Raji (cell line): Measurements from ENCODE around the gene NFYC.

Experiments used
- POLR2A ChIP-seq: IDR thresholded peaks from 2 replicates; pipeline ENCODE4 v1.6.1; 2011; ENCODE audit warnings: low read depth, low read length, control low read depth; ENCODE audit not compliant: insufficient read depth

NFYC gene

DNA sequence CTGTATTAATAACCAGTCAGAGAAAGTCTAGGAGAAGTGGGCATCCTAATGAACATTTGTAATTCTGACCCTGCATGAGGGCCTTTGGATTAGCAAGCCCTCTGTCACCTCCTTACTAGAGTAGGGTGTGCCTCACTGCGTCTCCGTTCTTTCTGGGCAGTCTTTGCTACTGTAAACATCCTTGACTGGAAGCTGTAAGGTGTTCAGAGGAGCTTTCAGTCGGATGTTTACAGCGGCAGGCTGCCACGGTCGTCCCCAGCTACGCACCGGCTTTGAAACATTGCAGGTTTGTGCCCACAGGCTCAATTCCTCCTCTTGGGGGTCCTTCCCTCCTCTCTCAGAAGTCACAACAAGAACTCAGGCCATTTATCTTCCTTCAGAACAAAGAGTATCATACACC is 62.7 kb downstream of the NFYC start:
- no peak for TF ChIP-seq POLR2A

DNA sequence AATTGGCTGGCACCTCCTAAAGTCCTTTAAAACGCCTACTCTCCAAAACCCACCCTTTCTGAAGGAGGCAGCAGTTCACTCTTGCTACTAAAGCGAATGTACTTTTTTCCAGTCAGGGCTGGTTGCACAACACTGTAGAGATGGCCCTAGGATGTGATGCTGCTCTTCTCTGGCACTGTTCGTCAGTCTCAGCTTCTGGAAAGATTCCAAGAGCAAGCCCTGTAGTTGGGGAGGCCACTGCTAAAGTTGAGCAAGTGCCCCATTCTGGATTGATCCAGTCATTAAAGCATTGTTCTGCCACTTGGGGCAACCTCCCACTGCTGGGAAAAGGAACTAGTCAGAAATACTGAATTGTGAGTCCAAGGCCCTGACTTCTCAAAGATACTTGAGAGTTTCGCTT is 63.6 kb downstream of the NFYC start:
- TF ChIP-seq POLR2A: no peak

DNA sequence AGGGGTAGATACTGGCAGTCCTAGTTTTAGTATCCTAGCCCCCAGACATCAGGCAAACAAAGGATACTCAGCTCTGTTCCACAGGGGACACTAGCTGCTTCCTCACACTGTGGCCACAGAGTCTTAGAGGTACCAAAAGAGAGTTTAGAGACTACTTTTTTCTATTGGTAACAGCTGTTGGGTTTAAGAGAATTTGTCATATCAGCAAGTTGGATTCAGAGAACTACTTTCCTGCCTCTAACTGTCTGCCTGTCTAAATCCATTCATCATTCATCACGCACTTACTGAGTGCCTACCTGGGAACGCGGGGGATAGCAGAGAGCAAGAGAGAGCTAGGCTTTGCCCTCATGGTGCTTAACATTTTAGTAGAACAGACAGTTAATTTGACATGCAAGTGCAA is 65.0 kb downstream of the NFYC start:
- no peak for TF ChIP-seq POLR2A

DNA sequence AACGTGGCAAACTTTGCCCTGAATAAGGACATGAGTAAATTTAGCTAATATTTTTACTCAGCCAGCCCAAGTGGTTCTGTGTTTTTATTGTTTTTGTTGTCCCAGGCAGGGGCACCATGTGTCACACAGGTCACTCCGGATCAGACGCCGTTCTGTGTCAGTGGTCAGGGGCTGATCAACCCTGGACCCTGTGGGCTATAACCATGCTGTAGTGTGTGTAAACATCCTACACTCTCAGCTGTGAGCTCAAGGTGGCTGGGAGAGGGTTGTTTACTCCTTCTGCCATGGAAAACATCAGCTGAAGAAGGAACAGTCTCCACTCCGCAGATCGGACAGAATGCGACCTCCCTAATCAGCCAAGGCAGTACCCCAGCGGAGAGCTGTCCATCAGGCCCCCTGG is 65.6 kb downstream of the NFYC start:
- no peak for TF ChIP-seq POLR2A

DNA sequence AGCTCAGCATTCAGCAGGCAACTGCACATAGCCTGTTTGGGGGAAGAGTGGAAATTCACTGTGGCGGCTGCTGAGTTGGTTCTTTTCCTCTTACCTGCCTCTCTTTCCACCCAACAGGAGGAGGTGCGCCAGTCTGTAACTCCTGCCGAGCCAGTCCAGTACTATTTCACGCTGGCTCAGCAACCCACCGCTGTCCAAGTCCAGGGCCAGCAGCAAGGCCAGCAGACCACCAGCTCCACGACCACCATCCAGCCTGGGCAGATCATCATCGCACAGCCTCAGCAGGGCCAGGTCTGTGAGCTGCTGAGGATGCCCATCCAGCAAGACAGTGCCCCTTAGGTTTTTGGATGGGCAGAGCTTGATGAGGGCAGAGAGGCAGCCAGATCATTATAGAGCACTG is 66.5 kb downstream of the NFYC start:
- no peak for TF ChIP-seq POLR2A

DNA sequence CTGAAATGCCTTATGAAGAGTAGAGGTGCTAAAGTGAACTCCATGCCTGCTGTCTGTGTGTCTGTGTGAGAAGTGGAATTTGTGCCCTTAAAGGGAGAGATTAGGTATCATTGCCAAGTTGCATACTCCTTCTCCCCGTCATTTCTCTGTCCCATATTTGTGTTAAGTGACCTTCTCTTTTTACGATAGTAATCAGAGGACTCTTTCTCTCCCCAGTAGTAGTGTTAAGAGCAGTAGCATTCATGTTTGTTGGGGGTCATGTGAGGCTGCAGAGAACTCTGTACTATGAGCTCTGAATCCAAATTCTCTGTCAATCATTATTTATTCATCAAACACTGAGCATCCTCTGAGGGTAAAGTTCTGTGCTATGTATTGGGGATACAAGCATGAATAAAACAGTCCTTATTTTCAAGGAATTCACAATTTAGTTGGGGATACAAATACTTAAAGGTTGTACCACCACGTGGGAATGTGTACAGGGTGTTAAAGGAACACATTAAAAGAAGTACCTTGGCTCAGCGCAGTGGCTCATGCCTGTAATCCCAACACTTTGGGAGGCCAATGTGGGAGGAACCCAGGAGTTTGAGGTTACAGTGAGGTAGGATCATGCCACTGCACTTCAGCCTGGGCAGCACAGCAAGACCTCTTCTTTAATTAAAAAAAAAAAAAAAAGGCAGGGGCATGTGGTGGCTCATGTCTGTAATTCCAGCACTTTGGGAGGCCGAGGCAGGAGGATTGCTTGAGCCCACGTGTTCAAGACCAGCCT is 67.3 kb downstream of the NFYC start:
- no peak for TF ChIP-seq POLR2A

DNA sequence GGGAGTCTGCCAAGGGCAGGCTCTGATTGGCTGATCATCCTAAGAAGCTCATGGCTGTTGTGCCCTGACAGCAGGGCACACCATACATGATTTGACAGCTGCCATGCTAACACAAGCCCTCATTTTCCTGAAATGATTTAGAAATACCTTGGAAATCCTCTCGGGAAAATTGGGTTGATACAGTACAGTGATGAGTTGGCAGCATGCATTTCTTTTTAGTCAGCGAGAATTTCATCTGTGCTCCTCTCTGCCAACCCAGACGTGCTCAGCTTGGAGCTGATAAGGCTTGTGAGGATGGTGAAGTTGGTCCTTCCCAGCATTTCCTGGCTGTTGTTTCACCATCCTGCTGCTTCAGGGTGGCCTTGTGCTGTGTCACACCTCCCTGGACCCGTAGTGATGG is 69.5 kb downstream of the NFYC start:
- TF ChIP-seq POLR2A: no peak

DNA sequence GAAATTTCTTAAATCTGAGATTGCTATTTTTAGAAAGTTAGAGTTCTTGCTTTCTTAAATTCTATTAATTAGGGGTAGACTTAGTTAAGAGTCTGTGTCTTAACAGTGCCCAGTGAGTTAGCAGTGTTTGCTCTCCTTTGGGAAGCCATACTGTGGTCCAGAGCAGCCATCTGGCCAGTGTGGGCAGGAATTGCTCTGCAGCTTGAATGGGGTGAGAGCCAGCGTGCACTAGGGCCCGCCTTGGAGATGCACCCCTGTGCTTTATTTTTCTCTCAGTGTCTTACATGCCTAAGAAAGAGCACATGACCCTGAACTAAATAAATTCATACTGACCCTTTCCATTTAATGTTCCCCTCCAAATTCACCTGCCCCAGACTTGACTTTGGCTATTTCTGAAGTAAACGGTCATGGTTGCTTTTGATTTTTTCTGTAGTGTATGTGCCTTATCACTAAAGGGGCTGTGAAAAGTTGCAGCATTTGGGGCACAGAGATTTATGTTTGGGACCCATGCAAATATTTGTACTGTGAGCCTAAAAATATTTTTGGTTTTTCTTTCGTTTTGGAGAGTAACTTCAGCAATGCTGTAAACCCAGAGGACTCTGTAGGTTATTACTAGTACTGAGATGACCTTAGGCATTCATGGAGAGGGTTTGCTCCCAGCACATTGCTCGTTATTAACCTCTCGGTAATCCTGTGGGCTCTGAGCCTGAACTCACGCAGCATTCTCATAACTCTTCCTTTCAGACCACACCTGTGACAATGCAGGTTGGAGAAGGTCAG is 70.8 kb downstream of the NFYC start:
- no peak for TF ChIP-seq POLR2A

DNA sequence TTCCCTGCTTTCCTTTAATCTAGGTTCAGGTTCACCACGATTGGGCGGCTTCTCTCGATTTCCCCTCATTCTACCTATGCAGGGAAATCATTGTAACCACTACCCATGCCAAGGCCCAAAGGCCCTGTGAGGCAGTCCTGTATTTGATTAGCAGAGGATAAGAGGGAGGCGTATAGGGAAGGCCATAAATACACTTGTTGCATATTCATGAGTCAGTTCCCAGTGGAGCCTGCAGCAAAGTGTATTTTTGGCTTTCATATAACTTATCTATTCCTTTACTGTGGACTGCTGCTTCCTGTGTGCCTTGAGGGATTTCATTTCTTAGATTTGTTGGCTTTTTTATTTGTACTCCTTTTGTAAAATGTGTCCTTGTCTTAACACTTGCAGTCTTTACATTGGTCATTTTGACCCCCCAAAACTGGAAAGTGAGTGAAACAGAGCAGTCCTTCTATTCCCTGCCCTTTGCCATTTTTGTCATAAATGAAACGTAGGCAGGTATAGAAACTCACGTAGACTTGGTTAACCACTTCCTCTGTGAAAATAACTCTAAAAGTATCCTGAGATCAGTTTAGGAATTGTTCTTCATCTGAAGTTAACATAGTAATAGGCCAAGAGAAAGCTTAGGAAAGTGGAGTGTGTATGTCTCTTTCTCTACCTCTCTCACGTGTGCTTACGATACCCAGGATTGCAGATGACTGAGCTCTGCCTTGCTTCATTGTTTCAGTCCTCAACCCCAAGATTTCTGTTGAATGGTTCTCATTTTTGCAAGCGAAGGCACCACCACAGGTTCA is 72.4 kb downstream of the NFYC start:
- no peak for TF ChIP-seq POLR2A

DNA sequence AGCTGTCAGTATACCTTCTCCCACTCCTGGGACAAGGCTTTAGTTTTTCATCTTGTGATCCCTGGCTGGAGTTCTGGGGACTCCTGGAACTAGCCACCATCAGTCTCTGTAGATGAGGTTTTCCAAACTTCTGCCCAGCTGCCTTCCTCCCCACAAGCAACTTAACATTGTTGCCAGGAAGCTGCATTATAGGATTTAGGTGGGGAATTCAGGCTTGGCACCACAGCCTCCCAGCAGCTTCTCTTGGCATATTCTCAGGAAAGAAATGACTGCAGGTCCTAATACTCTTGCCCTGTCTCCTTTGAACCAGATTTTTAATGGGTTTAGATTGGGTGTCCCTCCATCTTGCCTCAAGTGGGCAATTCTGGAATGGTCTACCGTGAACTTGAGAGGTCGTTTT is 73.5 kb downstream of the NFYC start:
- TF ChIP-seq POLR2A: no peak

DNA sequence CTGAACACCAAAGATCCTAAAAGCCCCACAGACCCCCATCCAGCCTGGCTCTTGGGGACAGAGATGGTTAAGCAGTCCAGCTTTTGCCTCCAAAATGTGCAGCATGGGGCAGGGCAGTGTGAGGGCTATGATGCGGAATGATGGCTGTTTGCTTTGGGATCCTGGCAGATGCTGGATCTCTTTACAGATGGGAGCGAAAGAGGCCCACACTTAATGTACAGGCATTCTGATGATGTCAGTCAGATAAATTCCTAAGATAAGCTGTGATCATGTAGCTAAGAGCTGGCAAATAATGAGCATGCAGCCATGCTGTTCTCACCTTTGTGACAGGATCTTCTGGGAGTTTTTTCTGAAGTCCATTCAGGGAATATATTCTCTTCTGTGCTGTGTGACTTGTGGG is 74.5 kb downstream of the NFYC start:
- no peak for TF ChIP-seq POLR2A

DNA sequence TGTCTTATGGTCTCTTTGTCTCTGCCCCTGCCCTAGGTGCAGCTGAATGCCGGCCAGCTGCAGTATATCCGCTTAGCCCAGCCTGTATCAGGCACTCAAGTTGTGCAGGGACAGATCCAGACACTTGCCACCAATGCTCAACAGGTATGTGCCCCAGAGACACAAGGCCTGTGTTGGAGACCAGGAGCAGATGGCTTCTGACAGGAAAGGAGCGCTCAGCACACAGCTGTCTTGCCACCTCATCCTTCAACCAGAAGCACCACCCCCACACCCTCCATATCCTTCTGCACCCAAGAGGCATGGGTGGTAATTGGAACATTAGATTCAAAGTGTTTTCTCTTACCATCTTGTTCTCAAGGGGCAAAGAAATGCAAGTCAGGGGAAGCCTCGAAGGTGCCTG is 75.1 kb downstream of the NFYC start:
- TF ChIP-seq POLR2A: no peak

DNA sequence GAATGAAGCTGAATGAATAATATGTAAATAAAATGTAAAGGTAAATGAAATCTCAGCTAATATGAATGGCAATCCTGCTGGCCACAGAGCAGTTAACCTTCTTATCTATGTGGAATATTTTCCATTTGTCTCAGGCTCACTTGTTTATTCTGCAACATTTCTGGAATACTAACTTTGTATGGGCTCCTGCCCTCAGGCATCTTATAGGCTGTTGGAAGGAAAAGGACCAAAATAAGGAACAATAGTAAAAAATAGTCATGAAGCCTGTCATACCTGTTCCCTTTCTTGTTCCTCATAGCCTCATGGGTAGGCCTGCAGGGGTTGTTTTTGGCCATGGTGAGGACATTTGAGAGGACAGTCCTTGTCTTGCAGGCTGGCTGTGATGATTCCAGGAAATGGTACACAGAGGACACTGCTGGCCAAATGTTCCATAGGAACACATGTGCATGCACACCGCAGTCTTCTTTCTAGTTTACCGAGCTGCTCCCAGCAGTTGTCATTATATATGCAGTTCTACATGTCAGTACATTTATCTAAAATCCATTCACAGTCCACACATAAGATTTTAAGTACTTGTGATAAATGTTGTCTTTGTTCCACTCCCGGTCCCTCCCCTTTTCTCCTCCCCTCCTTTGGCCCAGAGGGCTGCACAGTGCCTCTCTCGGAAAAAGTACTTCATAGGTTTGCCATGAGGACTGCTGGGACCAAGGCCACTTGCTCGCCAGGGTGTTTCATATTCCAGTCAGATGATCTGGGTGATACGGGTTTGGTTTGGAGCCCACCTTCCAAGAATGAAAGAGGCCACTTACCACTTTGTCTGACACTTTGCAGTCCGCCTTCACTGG is 76.9 kb downstream of the NFYC start:
- no peak for TF ChIP-seq POLR2A

DNA sequence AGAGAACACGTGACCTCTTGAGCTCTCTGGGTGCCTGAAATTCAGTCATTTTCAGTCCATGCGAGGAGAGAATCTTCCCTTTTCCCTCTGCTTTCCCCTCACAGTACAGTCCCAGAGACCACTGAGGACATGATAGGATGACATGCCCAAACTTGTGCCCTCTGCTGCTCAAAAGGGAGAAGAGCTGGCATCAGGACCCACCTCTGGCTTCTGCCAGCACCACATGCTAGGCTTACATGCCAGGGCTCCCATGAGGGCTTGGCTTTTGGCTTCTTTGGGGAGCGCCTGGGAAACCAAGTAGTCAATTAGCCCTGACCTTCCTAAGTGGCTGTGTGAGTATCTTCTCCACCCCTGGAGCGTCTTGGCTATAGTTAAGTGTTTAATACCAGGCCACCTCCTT is 78.3 kb downstream of the NFYC start:
- no peak for TF ChIP-seq POLR2A
